ENCODE results near the gene ISYNA1. TPM values are rescaled to one million over a fixed set of nuclear protein-coding genes. Genes with fewer than 3 reads are reported as not detected.

ISYNA1 gene
- polyA plus RNA-seq (2011; rRNA removed): 13.5 and 27.0 TPM in 2 replicates
- polyA minus RNA-seq (2011; rRNA and poly(A)+ RNA removed): 12.2 and 16.5 TPM in 2 replicates

DNA sequence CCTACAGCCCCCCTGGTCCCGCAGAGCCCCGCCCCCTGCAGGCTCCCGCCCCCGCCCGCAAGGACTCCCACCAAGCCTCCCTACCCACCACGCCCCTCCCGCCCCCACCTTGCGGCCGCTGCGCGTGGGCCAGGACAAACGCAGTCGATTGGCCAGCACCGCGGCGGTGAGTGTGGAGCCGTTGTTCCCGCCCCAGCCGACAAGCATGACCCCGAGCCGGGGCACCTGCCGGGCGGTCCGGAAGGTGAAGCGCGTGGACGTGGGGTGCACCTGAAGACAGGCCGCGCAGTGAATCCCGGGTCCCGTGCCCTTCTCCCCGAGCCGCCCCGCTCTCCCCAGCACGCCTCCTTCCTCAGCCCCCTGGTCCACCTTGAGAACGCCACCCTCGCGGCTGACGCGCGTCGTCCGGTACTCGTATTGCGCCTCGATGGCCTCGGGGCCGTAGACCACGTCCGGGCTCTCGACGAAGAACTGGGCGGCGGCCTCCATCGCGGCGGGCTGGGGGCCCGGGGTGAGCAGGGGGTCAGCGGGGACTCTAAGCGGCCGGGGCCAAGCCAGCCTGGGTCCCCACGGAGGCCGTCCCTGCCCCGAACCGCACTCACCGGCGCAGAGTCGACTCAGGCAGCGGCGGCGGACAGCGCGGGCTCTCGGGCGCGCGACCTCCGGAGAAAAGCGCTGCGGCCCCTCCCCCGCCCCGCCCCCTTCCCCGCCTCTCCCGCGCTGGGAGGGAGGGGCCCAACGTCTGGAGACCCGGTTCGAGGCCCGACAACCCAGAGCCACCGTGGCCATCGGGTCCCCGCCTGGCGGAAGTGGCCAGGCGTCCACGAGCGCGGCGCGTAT is at the start of gene ISYNA1:
Gene ISYNA1 (minus strand): TSS at position 643 of the 840 bp plus-strand sequence. CDS start 154 bp downstream, at position 489.
- POLR2A ChIA-PET: interaction anchor here (1.0 kb wide), 1 partner anchor 21 kb away, joined by 3 read pairs; no protein-coding TSS in a partner anchor
- no peak for DNase-seq (ENCODE audit: low read depth)
- Histone ChIP-seq H3K36me3 (ENCODE audit: control insufficient read depth, insufficient read depth, low read length) (peaks cover 12% of the 10 kb centered on the region), H3K4me3 (ENCODE audit: low read depth, low read length) (peak within 1 kb of the TSS; percentile 65), H3K27me3 (ENCODE audit: control insufficient read depth, insufficient read depth, low read length) (no peaks in the 10 kb centered on the region)
- CTCF ChIA-PET: no interaction called here
- TF ChIP-seq, protein P1, sequence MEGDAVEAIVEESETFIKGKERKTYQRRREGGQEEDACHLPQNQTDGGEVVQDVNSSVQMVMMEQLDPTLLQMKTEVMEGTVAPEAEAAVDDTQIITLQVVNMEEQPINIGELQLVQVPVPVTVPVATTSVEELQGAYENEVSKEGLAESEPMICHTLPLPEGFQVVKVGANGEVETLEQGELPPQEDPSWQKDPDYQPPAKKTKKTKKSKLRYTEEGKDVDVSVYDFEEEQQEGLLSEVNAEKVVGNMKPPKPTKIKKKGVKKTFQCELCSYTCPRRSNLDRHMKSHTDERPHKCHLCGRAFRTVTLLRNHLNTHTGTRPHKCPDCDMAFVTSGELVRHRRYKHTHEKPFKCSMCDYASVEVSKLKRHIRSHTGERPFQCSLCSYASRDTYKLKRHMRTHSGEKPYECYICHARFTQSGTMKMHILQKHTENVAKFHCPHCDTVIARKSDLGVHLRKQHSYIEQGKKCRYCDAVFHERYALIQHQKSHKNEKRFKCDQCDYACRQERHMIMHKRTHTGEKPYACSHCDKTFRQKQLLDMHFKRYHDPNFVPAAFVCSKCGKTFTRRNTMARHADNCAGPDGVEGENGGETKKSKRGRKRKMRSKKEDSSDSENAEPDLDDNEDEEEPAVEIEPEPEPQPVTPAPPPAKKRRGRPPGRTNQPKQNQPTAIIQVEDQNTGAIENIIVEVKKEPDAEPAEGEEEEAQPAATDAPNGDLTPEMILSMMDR (IDR thresholded peaks at IDR 0.05; ENCODE audit: insufficient read depth, low read depth, low read length): no peak; the same call in 1 of the 2 replicates

DNA sequence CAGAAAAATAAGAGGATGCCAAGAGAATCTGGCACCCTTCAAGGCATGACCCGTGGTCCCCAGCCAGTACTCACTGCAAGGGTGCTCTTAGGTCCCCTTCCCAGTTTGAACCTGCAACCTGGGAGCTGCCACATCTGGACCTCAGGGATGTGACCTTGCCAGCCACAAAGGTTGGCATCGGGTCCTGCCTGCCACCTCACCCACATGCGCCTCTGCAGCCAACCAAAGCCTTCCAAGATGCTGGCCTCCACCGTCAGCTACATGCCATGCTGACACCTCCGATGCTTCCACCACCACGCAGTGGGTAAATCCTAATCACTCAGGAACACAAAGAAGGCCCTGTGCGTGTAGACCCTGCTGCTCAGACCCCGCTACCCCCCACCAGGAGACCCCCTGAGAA is 48.8 kb upstream of the ISYNA1 start:
- H3K4me3 ChIP-seq (ENCODE audit: low read depth, low read length): no peak overlapping the region
- ChIA-PET POLR2A (interaction anchor here (0.9 kb wide), 1 partner anchor 9 kb away, joined by 3 read pairs; no protein-coding TSS in a partner anchor), CTCF (interaction anchor here (1.0 to 2.4 kb wide), 5 partner anchors 9 to 33 kb away, joined by 3 to 7 read pairs (median 4); no protein-coding TSS in a partner anchor)
- no peak for DNase-seq (ENCODE audit: low read depth)
- H3K36me3 ChIP-seq (ENCODE audit: control insufficient read depth, insufficient read depth, low read length): peaks cover 7% of the 10 kb centered on the region
- TF ChIP-seq, protein P1 (IDR thresholded peaks at IDR 0.05; ENCODE audit: insufficient read depth, low read depth, low read length): no peak
- H3K27me3 ChIP-seq (ENCODE audit: control insufficient read depth, insufficient read depth, low read length): no peaks in the 10 kb centered on the region

DNA sequence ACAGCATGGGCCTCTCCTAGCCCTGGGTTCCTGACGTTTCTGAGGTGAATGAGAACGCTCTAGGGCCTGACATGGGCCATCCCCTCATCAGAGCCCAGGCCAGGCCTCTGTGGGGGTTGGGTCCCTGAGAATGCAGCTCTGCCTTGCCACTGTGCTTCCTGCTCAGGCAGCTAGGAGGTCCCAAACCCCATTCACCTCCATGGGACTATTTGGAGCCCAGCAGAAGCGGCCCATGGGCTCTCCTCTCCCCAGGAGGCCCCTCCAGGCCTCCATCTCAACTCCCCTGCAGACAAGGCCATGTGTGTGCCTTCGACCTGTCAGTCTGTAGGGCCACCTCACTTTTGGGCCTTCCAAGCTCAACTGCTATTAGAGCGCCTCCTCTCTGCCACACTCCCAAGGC is 47.1 kb upstream of the ISYNA1 start:
- CTCF ChIA-PET: interaction anchor here (1.1 to 2.4 kb wide), 2 partner anchors 23 to 35 kb away, joined by 3 to 7 read pairs; no protein-coding TSS in a partner anchor
- Histone ChIP-seq H3K27me3 (ENCODE audit: control insufficient read depth, insufficient read depth, low read length) (no peaks in the 10 kb centered on the region), H3K4me3 (ENCODE audit: low read depth, low read length) (no peak overlapping the region), H3K36me3 (ENCODE audit: control insufficient read depth, insufficient read depth, low read length) (peaks cover 2% of the 10 kb centered on the region)
- TF ChIP-seq, protein P1 (IDR thresholded peaks at IDR 0.05; ENCODE audit: insufficient read depth, low read depth, low read length): no peak
- POLR2A ChIA-PET: no interaction called here
- DNase-seq (ENCODE audit: low read depth): no peak

DNA sequence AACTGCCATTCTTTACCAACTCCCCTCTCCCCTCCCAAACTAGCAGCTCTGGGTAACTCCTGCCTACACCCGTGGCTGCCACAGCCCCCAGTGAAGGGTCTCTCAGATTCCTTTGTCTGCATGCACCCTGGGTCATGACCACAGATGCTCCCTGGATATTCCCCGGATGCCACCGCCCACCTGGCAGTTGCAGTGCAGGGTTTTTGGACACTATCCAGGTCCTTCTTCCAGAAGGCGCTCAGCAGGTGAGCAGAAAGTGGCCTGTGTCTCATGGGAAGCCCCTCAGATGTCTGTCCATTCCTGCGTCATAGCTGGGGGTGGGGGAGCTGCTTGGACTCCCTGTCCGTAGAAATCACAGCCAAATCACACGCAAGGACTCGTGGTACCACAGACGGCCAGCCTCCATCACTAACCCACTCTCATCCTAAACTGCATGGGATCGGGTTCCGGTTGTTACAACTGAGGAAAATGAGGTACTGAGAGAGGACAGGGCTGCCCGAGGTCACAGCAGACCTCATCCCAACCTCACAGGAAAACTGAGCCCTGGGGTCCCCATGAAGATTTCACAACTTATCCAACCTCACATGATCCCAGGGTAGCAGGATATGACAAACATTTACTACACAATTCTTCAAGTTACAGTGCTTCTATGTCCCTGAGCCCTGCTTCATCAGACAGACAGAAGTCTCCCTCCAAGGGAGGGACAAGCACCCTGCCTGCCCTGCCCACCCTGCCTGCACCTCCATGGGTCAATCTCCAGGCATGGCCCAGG is 45.4 kb upstream of the ISYNA1 start:
- Histone ChIP-seq H3K4me3 (ENCODE audit: low read depth, low read length) (no peak overlapping the region), H3K27me3 (ENCODE audit: control insufficient read depth, insufficient read depth, low read length) (no peaks in the 10 kb centered on the region), H3K36me3 (ENCODE audit: control insufficient read depth, insufficient read depth, low read length) (peaks cover 2% of the 10 kb centered on the region)
- CTCF ChIA-PET: interaction anchor here (0.7 to 6.9 kb wide), 5 partner anchors 8 to 363 kb away, joined by 3 to 35 read pairs (median 4); no protein-coding TSS in a partner anchor
- no peak for DNase-seq (ENCODE audit: low read depth)
- POLR2A ChIA-PET: no interaction called here
- TF ChIP-seq, protein P1 (IDR thresholded peaks at IDR 0.05; ENCODE audit: insufficient read depth, low read depth, low read length): no peak
